GM12878 (cell line): Measurements from ENCODE around the gene SMARCB1. TPM values are rescaled to one million over a fixed set of nuclear protein-coding genes. Genes with fewer than 3 reads are reported as not detected.

ENCODE experiments used
- ATAC-seq: fragments of 200-7000 bp; cut with Tn5 transposase; 3 replicates; pipeline ENCODE4 v1.9.1; 2020; ENCODE audit warnings: mild to moderate bottlenecking, moderate library complexity
- BruUV-seq: library from RNA; stranded (reverse); fragments of 400-500 nt; replicated peaks from 2 replicates; lab custom pipeline; 2021; lab: Mats Ljungman, UMichigan
- CTCF ChIA-PET: fragments of 300-600 bp; sonication (Branson Sonifier 250); formaldehyde crosslinking; extraction: SDS; loops from one replicate; lab custom pipeline; 2021; ENCODE audit warnings: inconsistent platforms; lab: Yijun Ruan, JAX
- POLR2A ChIA-PET: fragments of 350-600 bp; formaldehyde crosslinking; extraction: SDS; loops from one replicate; lab custom pipeline; 2021; ENCODE audit warnings: inconsistent platforms; lab: Charles Lee
- RAD21 ChIA-PET: fragments of 300-600 bp; sonication (Branson Sonifier 250); formaldehyde crosslinking; loops from one replicate; lab custom pipeline; 2023; ENCODE audit warnings: antibody characterized with exemption; ENCODE audit not compliant: unreplicated experiment; lab: Charles Lee
- SMC1A ChIA-PET: fragments of 300-600 bp; sonication (Branson Sonifier 250); formaldehyde crosslinking; loops from one replicate; lab custom pipeline; 2023; ENCODE audit not compliant: unreplicated experiment, uncharacterized antibody; lab: Charles Lee
- DNase-seq: peaks from one replicate; pipeline ENCODE4 v3.0.0-alpha.2; 2011; ENCODE audit warnings: low read depth, low spot score
- FAIRE-seq: peaks from 3 replicates; lab custom pipeline; 2011; peaks lifted over from hg19 to GRCh38; lab: Jason Lieb, UNC
- H2AFZ ChIP-seq: 2 replicates; pipeline ENCODE4 v1.6.0; 2011; ENCODE audit warnings: low read depth, low read length, control low read depth; ENCODE audit not compliant: control insufficient read depth
- H3K27ac ChIP-seq: 2 replicates; pipeline ENCODE4 v1.5.1; 2011; ENCODE audit warnings: control low read depth; ENCODE audit not compliant: control insufficient read depth, insufficient read depth
- H3K27me3 ChIP-seq, 2 experiments: replicated peaks in 1 of 2; 2 replicates each; pipeline versions ENCODE4 v1.6.0 to v1.6.1; 2011; ENCODE audit warnings: low read length in 1 of 2; ENCODE audit not compliant: control insufficient read depth in 2 of 2, insufficient read depth in 2 of 2
- H3K36me3 ChIP-seq, 2 experiments: 2 replicates each; pipeline ENCODE4 v1.5.1; 2011; ENCODE audit warnings: low read length in 1 of 2; ENCODE audit not compliant: control insufficient read depth in 2 of 2, insufficient read depth in 2 of 2
- H3K4me1 ChIP-seq: 2 replicates; pipeline ENCODE4 v1.6.1; 2011; ENCODE audit warnings: mild to moderate bottlenecking, low read length, moderate library complexity, mixed read lengths; ENCODE audit not compliant: control insufficient read depth, insufficient read depth
- H3K4me2 ChIP-seq: 2 replicates; pipeline ENCODE4 v1.6.0; 2011; ENCODE audit warnings: control low read depth; ENCODE audit not compliant: control insufficient read depth, insufficient read depth
- H3K4me3 ChIP-seq: fragments of 200-600 bp; sonication (generic); 2 replicates; pipeline ENCODE4 v1.5.1; 2016
- H3K79me2 ChIP-seq: 2 replicates; pipeline ENCODE4 v1.6.0; 2011; ENCODE audit warnings: low read length; ENCODE audit not compliant: control insufficient read depth, insufficient read depth
- H3K9ac ChIP-seq: 2 replicates; pipeline ENCODE4 v1.8.0; 2011; ENCODE audit warnings: low read length, control low read depth, mixed read lengths; ENCODE audit not compliant: control insufficient read depth, insufficient read depth
- H3K9me3 ChIP-seq: replicated peaks from 3 replicates; pipeline ENCODE4 v1.5.1; 2011; ENCODE audit warnings: mild to moderate bottlenecking, low read length; ENCODE audit not compliant: control insufficient read depth, insufficient read depth
- H4K20me1 ChIP-seq: 2 replicates; pipeline ENCODE4 v1.6.0; 2011; ENCODE audit not compliant: control insufficient read depth, insufficient read depth
- CHD2 ChIP-seq: IDR thresholded peaks from 2 replicates; pipeline ENCODE4 v1.6.1; 2011; ENCODE audit warnings: low read depth, low read length, improper control_type of control experiment, borderline replicate concordance
- E2F8 ChIP-seq: fragments of 450-650 bp; IDR thresholded peaks from 2 replicates; pipeline ENCODE4 v1.6.1; 2018; ENCODE audit warnings: mild to moderate bottlenecking, low read depth, moderate library complexity; ENCODE audit not compliant: partially characterized antibody
- MEF2B ChIP-seq: fragments of 450-650 bp; IDR thresholded peaks from 2 replicates; pipeline ENCODE4 v1.6.1; 2018; ENCODE audit warnings: mild to moderate bottlenecking, moderate library complexity; ENCODE audit not compliant: partially characterized antibody, poor library complexity, severe bottlenecking
- SRF ChIP-seq, 2 experiments: IDR thresholded peaks; 2 replicates each; pipeline ENCODE4 v1.6.1; 2011; ENCODE audit warnings: low read depth in 2 of 2, low read length in 2 of 2, mild to moderate bottlenecking in 1 of 2, moderate library complexity in 1 of 2
- WGBS: methylation state at CpG from one replicate; pipeline ENCODE4 v1.1.6; 2016; ENCODE audit warnings: low lambda C conversion rate; ENCODE audit not compliant: insufficient replicate concordance, insufficient coverage; ENCODE audit errors: missing lambda C conversion rate; 5-methylcytosine and 5-hydroxymethylcytosine counted together
- in situ Hi-C: fragments of 300-500 bp; cut with MboI; formaldehyde crosslinking; loops from 9 replicates; pipeline ENCODE4 v1.14.3; 2018; ENCODE audit warnings: mixed read lengths
- intact Hi-C: fragments of 100-400 bp; cut with micrococcal nuclease; formaldehyde crosslinking; loops from one replicate; pipeline ENCODE4 v1.14.2; 2022; ENCODE audit not compliant: unreplicated experiment
- polyA plus RNA-seq, 11 experiments: library from polyadenylated mRNA; depleted of rRNA in 4 of 11; unstranded in 6 of 11; stranded (reverse) in 5 of 11; fragments of >200 nt; fragmentation: Nextera tagmentation in 4 of 11; fragmentation: Illumina TruSeq in 1 of 11; extraction: Ambion mirVana in 4 of 11; extraction: Trizol in 1 of 11; gene quantifications; 1 replicate in 1 of 11; 2 replicates in 10 of 11; pipeline versions ENCODE4 v1.2.1 to v1.2.3, GENCODE V29; 2011 to 2016; ENCODE audit warnings: inconsistent platforms in 2 of 11, missing spikeins in 2 of 11, low read depth in 1 of 11
- total RNA-seq, 4 experiments: library from RNA; depleted of rRNA in 3 of 4; stranded (reverse); fragments of >200 nt in 3 of 4; fragmentation: Illumina TruSeq in 1 of 4; extraction: Trizol in 1 of 4; gene quantifications; 2 replicates each; pipeline versions ENCODE4 v1.2.1 to v1.2.3, GENCODE V29; 2013 to 2021

SMARCB1 gene
- total and polyA plus RNA-seq, 10 of the 15 experiments (the other 5 are each of a cell fraction or from before 2014, with no cell fraction given) = 9.1 to 215 (median 183) TPM

GRCh38 chr22:23791738-23792645 is 5.2 kb downstream of the SMARCB1 start:
- 92% methylated on average over 25 of the region's 25 CpGs for WGBS
- ATAC-seq (no peak), FAIRE-seq (no peak), DNase-seq (no peak)
- Histone ChIP-seq H3K9ac (no peak overlapping the region), H3K4me1 (peaks cover 6% of the 10 kb centered on the region; the same call in 1 of the 2 replicates), H3K4me2 (no peak overlapping the region), H3K36me3 (peaks cover 16 to 23% of the 10 kb centered on the region in 2 experiments), H3K79me2 (peaks cover 48% of the 10 kb centered on the region), H4K20me1 (0 out of 2 replicates have a peak, but pooled peaks cover 4% of the 10 kb centered on the region), H3K27me3 (no peaks in the 10 kb centered on the region), H3K4me3 (no peak overlapping the region), H3K9me3 (no peaks in the 10 kb centered on the region), H2AFZ (no peak overlapping the region), H3K27ac (no peak overlapping the region)
- no TSS peak for BruUV-seq
- in situ Hi-C loops = no loop called here
- ChIA-PET SMC1A (no interaction called here), CTCF (interaction anchor here (1.6 kb wide), 1 partner anchor 11 kb away, joined by 4 read pairs; no protein-coding TSS in a partner anchor), POLR2A (no interaction called here), RAD21 (interaction anchor here (0.5 kb wide), 1 partner anchor 610 kb away, joined by 4 read pairs; no protein-coding TSS in a partner anchor)
- TF ChIP-seq MEF2B = no peak
- TF ChIP-seq SRF (IDR thresholded peaks at IDR 0.05; ENCODE audit: low read depth in 2 of 2, low read length in 2 of 2) = no peak
- TF ChIP-seq CHD2 = no peak
- TF ChIP-seq E2F8 = no peak
- intact Hi-C loops = no loop called here
